Measurements from ENCODE around the gene HSPA12B.

- TF ChIP-seq CTCF (conservative IDR thresholded peaks at IDR 0.05; ENCODE audit: low read depth, low read length), result no peak
- no peak for TF ChIP-seq EZH2 (IDR thresholded peaks at IDR 0.05; ENCODE audit: borderline replicate concordance, low read depth, low read length, poor library complexity, severe bottlenecking)
Observed at GRCh38 chr20:3744806-3745685, 12.6 kb downstream of the HSPA12B start.

Data from A673 (cell line).